HG02870 (cell line): ENCODE data around the gene OR10AD1.
"Not testable (repeated sequence)": the region's sequence is repeated elsewhere in the genome, so short reads cannot be mapped to it uniquely, and the experiment has no call there.

Source experiments
- ATAC-seq: cut with Tn5 transposase; IDR thresholded peaks from one replicate; pipeline ENCODE4 v1.9.1; 2021; ENCODE audit warnings: mild to moderate bottlenecking, moderate library complexity; ENCODE audit not compliant: unreplicated experiment

Gene OR10AD1, protein sequence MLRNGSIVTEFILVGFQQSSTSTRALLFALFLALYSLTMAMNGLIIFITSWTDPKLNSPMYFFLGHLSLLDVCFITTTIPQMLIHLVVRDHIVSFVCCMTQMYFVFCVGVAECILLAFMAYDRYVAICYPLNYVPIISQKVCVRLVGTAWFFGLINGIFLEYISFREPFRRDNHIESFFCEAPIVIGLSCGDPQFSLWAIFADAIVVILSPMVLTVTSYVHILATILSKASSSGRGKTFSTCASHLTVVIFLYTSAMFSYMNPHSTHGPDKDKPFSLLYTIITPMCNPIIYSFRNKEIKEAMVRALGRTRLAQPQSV

GRCh38 chr12:48203192-48203591, at the start of gene OR10AD1:
Gene OR10AD1 (minus strand): TSS chr12:48203292. CDS start chr12:48203292, 0 bp downstream.
- no peak for ATAC-seq

GRCh38 chr12:48247181-48247966, 44.3 kb upstream of the OR10AD1 start:
- no peak for ATAC-seq

DNA sequence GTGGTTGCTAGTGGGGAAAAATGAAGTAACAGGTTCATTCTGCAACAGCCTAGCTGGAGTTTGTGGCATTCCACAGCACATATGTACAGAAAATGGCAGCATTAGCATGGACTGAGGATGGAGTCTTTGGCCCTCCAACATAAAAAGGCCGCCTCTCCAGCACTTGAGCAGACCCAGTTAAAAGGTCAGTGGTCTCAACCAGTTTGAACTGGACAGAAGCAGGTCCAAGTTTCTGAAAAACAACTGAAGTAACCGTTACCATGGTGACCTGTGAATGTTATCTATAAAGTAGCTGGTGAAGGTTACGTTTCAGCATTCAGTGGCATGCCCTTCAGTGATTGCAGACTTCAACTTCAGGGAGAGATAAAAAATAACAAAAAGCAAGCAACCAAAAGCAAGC, 34.1 kb upstream of the OR10AD1 start:
- ATAC-seq, result no peak

- no peak for ATAC-seq
Measured at GRCh38 chr12:48235796-48236333, 32.8 kb upstream of the OR10AD1 start.

- ATAC-seq, result not testable (repeated sequence)
Measured at GRCh38 chr12:48231169-48231958, 28.3 kb upstream of the OR10AD1 start.

DNA sequence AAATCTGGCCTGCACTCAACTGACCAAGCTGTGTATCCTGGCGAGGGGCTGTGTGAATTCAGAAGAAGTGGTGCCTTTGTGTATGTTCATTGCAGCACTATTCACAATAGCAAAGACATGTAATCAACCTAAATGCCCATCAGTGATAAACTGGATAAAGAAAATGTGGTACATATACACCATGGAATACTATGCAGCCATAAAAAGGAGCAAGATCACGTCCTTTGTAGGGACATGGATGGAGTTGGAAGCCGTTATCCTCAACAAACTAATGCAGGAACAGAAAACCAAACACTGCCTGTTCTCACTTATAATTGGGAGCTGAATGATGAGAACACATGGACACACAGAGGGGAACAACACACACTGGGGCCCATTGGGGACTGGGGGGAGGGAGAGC, 21.4 kb upstream of the OR10AD1 start:
- ATAC-seq, result not testable (repeated sequence)

DNA sequence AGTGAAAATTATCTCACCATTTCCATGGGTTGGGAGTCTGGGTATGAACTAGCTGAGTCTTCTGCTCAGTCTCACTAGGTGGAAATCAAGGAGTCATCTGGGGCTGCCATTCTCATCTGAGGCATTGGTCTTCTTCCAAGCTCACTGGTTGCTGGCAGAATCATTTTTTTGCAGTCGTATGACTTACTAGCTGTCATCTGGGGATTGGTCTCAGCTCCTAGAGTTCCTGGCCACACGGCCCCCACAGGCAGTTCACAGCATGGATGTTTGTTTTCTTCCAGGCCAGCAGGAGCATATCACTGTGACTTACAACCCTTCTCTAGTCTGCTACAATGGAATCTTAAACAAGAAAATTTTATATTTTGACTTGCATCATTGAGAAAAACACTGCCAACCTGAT, 18.6 kb upstream of the OR10AD1 start:
- ATAC-seq, result no peak

- no peak for ATAC-seq
Measured at GRCh38 chr12:48220701-48221100, 17.6 kb upstream of the OR10AD1 start.

- no peak for ATAC-seq
Measured at GRCh38 chr12:48219631-48220030, 16.5 kb upstream of the OR10AD1 start.

DNA sequence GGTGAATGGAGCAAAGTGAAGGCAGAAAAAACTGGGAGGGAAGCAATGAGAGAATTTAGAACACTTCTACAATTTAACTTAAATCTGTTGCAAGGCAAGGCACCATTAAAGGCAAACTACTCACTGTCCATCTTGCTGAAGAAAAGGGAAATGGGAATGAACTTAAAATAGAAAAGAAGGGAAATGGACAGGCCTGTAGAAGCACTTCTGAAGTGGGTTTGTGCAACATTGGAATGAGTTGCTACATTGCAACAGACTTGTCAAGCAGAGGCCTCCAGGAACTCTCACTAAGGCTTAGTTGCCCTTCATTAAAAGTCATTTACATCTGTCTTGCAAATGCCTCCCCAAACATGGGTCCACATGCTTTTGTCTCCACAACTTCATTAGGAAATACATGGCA, 13.7 kb upstream of the OR10AD1 start:
- ATAC-seq, result no peak

DNA sequence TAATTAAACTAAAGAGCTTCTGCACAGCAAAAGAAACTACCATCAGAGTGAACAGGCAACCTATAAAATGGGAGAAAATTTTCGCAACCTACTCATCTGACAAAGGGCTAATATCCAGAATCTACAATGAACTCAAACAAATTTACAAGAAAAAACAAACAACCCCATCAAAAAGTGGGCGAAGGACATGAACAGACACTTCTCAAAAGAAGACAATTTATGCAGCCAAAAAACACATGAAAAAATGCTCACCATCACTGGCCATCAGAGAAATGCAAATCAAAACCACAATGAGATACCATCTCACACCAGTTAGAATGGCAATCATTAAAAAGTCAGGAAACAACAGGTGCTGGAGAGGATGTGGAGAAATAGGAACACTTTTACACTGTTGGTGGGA, 6.4 kb upstream of the OR10AD1 start:
- ATAC-seq, result not testable (repeated sequence)

GRCh38 chr12:48202766-48203165, 326 bp downstream of the OR10AD1 start:
- ATAC-seq, result no peak

GRCh38 chr12:48201516-48201915, 1.6 kb downstream of the OR10AD1 start:
- ATAC-seq, result no peak

- ATAC-seq, result no peak
Measured at GRCh38 chr12:48201091-48201490, 2.0 kb downstream of the OR10AD1 start.

- ATAC-seq, result no peak
Measured at GRCh38 chr12:48199774-48200221, 3.3 kb downstream of the OR10AD1 start.

DNA sequence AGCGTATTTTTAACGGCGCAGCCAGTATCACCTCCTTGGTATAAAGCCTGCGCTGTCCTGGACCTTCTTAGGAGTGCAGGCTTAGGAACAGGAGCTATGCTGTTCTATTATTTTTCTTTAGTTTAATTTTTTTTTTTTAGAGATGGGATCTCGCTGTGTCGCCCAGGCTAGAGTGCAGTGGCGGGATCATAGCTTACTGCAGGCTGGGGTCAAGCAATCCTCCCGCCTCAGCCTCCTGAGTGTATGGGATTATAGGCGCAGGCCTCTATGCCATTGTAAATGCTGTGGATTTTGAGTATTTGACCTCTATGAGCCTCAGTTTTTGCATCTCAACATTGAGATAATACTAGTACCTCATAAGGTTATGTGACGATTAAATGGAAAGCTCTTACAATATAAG, 4.1 kb downstream of the OR10AD1 start:
- ATAC-seq, result no peak

GRCh38 chr12:48198672-48198971, 4.5 kb downstream of the OR10AD1 start:
- ATAC-seq, result peak; percentile 8

DNA sequence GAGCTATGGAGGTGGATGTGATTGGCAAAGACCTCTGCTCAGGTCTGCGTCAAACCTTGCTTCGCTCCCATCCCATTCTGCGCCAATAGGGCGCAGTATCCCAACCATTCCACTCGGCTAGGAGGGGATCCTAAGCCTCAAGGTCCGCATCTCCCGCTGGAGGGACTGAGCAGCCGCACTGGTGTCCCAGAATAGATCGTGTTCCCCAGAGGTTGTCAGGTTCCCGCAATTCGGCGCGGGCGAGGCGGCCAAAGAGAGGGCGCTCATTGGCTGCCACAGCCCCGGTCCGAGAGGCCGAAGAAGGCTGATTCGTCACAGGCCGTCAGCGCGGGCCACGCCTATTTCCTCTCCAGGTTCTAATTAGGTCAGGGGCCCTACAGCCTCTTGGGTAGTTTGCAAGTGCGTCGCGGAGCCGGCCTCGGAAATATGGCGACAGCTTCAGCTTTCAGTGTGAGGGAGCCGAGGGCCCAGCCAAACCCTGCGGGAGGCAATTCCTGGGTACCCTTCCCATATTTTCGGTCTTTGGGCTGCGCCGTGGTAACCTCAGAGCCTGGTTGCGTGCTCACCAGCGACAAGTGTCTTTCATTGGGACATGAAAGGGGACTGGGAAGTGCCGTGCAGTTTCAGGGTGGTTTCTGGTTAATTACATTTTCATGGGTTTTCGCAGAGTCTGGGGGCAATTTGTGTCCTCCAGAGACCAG, 5.0 kb downstream of the OR10AD1 start:
- peak; percentile 99 for ATAC-seq

DNA sequence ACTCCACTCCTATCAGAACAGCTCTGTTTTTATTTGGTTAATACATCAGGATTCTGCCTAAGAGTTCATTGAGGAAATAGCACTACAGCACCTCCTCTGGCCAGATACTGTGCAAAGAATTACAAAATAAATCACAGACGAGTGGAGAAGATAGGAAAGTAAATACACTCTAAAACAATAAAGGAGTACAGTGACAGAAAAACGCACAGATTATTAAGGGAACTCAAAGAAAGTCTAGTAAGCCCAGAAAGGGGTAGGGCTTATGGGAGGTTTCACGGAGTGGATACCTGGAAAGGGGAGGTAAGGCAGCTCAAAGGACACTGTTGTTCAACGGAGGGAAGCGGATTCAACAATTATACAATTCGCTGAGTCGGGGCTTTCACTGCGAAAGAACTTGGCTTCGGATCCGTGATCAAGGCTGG, 5.5 kb downstream of the OR10AD1 start:
- peak; percentile 15 for ATAC-seq

- ATAC-seq, result no peak
Measured at GRCh38 chr12:48194799-48195201, 8.3 kb downstream of the OR10AD1 start.

DNA sequence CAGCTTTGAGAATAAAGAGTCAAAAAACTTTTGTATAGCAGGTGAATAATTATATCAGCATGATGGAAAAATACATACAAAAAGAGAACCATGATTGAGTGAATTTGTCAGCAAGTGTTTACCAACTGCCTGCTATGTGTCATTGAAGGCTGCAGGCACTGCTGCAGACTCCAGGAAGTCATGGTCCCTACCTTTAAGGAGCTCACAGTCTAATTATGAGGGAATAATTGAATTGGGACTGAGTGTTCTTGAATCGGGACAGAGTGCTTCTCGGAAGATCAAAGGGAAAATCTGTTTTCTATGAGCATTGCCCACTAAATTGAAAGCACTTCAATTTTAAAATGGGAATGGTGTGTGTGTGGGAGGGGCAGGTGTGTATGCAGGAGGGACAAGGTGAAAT, 9.5 kb downstream of the OR10AD1 start:
- no peak for ATAC-seq
